HG03135 (cell line): ENCODE results near the gene PCGF1.

Experiments
- ATAC-seq: cut with Tn5 transposase; IDR thresholded peaks from one replicate; pipeline ENCODE4 v1.9.1; 2021; ENCODE audit warnings: mild to moderate bottlenecking, moderate library complexity; ENCODE audit not compliant: unreplicated experiment

PCGF1 gene

DNA sequence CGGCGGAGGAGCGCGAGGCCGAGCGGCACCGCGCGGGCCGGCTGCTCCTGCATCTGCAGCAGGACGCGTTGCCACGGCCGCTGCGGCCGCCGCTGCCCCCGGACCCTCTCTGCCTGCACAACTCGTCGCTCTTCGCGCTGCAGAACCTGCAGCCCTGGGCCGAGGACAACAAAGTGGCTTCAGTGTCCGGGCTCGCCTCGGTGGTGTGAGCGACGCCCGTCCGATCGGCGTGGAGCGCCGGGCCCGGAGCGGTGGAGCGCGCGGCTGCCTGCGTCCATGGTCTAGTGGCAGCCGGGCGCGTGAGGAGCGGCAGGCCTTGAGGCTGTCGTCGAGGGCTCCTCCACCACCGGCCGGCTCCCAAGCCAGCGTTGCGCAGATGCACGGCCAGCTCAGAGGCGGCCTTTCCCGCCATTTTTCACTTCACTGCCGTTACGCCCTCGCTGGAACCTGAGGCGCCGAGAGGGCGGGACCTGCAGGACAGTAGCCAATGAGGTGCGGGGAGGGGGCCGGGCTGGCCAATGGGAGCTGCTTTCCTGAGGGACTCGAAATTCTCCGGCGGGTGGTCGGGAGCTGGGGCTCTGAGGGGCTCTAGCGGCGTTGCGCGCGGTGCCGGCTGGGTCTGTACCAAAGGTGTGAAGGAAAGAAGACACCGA is 8.6 kb upstream of the PCGF1 start:
- ATAC-seq, result no peak

DNA sequence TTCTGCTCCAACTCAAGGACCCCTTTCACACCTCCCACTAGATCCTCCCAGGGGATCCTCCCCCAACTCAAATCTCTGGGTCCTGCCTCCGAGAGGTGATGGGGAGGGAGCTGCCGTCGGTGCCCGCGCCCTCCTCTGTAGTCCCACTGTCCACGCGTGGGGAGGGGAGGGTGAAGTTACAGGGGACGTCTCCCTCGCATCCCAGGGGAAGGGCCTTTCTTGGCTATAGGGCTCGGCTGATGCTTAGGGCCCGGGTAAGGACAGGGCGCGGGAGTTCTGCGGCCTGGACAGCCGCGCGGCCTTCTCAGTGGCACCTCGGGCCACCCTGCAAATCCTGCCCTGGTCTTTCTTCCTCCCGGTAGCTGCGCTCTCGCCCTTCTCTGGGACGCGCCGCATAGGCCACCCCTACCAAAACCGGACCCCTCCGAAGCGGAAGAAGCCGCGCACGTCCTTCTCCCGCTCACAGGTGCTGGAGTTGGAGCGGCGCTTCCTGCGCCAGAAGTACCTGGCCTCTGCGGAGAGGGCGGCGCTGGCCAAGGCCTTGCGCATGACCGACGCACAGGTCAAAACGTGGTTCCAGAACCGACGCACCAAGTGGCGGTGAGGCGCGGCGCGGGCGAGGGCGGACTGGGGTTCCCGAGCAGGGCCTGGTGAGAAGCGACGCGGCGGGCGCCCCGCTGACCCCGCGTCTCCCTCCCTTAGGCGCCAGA is 7.9 kb upstream of the PCGF1 start:
- ATAC-seq, result no peak

DNA sequence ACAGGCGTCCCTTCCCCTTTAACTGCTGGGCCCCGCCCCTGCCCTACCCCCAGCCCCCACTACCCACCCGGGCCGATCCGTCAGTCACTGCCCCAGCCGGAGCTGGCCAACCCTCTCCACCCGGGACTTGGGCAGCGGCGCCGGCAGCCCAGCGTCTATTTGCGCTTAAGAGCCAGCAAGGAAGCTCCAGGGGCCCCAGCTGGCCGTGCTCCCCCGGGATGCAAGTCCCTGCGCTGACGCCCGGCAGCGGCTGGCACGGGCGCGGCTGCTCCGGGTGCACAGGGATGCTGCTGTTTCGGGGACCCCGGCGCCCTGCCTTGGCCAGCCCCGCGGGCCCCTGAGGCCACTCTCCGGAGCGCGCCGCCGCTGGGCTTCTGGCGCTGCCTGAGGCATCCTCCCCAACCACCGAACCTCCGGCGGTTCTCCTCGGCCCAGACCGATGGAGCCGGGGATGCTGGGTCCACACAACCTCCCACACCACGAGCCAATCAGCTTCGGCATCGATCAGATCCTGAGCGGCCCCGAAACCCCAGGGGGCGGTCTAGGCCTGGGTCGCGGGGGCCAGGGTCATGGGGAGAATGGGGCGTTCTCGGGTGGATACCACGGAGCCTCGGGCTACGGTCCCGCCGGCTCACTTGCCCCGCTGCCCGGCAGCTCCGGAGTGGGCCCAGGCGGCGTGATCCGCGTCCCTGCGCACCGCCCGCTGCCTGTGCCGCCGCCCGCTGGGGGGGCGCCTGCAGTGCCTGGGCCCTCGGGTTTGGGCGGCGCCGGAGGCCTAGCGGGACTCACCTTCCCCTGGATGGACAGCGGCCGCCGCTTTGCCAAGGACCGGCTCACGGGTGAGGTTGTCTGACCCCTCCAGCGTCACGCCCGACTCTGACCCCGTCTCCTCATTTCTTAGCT is 7.1 kb upstream of the PCGF1 start, which contains the start of gene TLX2:
Gene TLX2 (plus strand): TSS at position 83 of the 903 bp plus-strand sequence. CDS start 357 bp downstream, at position 440.
- ATAC-seq, result no peak

DNA sequence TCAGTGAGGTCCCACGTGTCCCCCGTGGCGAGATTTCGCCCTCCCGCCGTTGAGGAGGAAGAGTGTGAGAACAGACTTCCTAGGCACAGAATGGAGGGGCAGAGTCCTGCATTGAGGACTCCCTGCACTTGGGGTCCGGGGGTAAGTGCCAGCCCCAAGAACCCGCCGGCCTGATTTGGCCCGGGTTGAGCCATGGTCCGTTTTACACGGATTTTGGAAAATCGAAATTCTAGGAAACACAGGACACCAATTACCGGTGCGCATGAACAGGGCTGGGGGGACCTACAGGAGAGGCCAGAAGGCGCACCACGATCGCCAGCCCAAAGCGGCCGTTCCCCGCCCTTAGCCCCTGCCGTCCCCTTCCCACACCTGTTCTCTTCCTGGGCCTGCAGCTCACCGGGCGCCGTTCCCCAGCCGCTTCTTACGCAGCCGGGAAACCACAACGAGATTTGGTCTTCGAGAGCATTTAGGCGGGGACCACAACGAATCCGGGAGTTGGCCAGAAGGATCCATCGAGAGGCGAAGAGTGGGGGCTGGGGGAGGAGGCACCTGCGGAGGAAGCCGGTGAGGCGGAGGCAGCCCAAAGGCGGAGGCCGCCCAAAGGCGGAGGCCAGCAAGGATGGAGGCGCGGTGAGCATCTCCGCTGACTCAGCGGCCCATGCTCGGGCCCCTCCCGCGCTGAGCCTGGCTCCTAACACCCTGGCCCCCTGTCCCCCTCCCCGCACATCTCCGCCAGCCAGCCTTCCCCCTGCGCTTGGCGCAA is 6.3 kb upstream of the PCGF1 start:
- no peak for ATAC-seq

DNA sequence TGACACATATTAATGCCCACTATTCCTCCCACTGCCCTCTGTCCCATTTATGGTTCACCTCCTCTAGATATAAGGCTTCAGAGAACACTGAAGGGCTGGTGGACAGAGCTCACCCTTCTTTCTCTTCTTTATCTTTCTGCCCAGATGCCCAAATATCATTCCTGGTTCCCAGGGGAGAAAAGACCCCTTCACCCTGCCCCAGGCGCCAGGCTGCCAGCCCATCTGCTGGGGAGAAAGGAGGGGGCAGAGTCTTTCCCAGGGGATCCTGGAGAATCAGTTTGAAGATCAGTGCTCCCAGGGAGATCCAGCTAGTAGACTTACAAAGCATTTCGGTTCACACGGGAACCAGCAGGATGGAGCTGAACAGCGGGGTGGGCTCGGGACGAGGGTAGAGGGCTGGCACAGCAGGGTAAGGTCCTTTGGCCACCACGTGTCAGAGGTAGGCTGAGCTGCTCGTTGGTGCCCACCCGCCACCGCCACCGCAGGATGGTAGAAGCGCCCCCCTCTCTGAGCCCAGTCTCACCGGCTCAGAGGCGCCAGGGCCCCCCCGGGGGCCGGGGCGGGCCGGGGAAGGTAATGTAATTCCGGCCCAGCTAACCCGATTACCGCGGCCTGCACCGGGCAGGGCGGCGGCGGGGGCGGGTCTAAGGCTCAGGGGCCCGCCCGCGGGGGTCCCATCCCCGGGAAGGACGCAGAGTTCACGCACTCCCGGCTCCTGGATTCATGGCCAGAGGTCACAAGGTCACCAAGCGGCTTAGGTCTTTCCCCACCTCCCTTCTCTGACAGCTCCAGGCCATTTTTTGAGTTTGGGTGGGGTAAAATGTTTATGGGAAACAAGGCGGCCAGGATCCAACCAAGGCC is 5.5 kb upstream of the PCGF1 start:
- no peak for ATAC-seq

DNA sequence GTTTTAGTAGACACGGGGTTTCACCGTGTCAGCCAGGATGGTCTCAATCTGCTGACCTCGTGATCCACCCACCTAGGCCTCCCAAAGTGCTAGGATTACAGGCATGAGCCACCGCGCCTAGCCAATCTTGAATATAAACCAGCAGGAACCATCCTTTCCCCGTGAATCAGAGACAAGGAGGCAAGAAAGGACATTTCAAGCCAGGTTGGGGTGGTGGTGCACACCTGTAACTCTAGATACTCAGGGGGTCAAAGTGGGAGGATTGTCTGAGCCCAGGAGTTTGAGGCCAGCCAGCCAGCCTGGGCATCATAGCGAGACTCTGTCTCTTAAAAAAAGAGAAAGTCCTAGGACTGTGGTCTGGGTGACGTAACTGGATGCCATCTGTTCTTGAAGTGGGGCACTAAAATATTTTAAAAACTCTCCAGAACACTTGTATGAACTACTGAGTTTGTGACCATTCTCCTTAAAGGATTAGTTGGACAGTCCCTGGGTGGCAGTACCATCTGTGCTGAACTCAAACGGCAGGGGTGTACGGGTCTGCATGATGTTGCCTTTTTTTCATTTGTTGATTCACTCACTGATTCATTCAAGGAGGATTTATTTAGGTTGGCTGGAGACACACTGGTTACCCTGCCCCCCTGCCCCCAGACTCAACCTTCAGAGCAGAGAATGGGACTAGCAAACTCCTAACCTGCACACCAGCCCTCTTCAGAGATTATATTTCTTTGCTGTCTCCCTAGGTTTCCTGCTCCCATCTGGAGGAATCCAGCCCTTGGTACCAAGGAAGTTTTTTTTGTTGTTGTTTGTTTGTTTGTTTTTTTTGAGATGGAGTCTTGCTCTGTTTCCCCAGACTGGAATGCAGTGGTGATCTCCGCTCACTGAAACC is 3.9 kb upstream of the PCGF1 start:
- ATAC-seq, result no peak

DNA sequence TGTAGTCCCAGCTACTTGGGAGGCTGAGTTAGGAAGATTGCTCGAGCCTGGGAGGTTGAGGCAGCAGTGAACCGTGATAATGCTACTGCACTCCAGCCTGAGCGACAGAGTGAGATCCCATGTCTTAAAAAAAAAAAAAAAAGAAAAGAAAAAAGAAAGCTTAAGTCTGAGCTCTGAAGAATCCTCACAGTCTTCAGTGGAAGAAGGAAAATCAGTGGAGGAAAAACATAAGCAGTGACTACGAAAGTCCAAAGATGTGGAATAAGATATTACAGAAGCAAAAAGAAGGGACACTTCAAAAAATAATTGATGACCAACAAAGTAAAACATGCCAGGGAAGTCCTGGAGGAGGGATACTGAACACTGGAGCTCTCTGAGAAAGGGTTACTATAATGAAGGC is 2.8 kb upstream of the PCGF1 start:
- no peak for ATAC-seq

DNA sequence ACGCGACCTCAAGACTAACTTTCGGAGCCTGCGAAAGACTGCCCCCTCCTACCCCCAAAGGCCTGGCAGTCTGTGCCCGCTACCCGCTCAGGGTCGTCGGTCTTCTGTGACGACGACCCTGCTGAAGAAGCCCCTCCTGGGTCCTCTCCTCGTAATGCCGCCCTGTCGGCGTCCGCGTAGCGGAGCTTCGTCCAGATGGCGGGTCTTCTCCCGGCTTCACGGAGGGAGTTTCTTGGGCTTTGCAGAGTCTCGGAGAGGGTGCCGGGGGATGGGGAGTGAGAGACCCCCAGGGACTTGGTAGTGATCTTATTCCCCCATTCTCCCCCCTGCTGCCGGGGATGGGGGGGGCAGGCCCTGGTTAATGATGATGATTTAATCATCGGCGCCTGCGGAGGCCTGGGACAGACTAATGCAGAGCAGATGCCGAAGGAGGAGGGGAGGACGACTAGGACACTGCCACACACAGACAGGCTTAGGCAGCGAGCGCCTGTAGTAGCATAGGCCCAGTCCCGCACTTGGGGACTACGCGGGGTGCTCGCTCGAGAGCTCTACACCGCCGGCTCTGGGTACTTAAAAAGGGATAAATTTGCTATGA is 528 bp upstream of the PCGF1 start:
- ATAC-seq, result peak; percentile 10

DNA sequence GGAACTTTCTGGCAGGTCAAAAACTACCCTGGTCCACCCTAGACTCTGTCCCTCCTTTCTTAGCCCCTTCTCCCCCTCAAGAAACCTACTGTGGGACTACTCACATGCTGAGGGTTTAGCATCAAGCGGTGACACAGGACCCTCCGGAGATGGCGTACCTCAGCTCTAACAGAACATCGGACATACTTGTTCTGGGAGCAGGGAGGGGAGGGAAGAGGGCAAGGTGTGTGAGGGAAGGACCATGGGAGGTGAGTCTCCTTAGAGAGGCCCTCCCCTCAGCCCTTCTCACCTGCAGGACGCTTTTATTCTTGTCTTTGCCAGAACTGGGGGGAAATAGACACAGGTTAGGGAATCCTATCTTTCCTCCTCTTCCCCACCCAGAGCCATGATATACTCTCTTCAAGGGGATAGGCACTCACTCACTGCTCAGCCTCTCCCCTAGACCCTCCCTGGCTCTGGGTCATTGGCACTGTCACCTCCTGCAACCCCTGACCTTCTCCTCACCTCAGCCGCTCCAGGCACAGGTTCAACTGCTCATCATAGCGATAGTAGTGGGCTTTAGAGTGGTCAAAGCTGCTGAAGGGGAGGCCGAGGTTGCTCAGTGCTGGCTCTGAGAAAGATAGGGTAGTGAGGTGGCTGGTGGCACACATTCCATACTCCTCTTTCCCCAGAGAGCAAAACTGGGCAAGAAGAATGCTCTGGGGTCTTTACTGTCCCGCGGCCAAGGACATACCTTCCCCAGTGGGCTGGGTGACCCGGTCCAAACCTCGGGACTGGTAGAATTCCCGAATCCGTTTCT is 1.8 kb downstream of the PCGF1 start:
- no peak for ATAC-seq

DNA sequence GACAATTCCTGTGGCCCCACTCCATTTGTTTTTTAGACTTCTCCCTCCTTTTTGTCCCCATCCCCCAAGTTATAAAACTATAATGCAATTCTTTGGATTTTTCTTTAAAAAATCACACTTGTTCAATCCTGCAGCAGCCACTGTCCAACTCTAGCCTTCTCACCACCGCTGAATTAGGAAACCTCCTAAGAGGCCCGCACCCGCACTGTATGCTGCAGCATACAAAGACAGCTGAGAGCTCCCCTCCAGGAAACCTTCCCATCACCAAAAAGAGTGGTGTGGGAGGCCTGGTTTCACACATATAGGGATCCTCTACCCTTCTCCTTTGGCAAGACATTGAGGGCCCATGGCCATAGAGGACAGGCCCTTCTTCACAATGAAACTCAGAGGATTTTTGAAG is 2.9 kb downstream of the PCGF1 start:
- ATAC-seq, result no peak

DNA sequence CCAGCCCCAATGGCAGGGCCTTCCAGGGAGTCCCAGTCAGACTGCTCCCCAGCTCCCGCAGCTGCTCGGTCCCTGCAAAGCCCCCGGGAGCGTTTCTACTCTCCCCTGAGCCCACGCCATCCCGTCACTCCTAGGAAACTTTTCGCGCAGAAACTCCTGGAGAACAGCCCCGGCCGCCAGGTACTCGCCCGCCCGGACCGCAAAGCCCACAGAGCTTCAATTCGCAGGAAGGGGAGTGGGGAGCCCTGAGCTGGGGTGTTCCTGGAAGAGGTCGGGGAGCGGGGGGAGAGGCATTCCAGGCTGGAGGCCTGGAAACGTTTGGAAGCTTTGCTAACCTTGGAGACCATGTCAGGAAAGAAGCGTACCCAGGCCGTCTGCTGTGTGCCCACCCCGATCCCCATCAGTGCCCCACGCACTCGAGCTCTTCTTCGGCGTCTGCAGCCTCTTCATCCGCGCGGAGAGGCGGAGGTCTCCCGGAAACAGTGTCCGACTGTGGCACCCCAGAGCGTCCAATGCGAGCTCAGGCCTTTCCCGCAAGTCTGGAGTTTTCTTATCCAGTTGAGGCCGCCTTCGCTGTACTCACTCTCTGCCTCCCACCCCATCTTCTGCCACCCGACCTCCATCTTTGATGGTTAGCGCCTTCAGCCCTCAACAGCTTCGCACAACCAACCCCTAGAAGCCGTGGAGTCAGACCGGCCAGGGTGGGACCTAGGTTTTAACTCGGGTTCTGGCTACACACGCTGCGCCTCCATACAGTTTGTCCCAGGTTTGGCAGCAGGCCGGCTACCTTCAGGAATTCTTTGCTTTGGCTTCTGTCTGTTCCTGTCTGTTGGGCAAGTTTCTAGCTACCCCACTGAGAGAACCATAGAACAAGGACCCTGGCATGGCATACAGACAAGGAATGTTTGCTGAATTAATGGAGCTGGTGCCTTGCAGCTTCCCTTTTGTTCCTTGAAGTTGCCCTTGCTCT is 3.7 kb downstream of the PCGF1 start:
- ATAC-seq, result no peak

DNA sequence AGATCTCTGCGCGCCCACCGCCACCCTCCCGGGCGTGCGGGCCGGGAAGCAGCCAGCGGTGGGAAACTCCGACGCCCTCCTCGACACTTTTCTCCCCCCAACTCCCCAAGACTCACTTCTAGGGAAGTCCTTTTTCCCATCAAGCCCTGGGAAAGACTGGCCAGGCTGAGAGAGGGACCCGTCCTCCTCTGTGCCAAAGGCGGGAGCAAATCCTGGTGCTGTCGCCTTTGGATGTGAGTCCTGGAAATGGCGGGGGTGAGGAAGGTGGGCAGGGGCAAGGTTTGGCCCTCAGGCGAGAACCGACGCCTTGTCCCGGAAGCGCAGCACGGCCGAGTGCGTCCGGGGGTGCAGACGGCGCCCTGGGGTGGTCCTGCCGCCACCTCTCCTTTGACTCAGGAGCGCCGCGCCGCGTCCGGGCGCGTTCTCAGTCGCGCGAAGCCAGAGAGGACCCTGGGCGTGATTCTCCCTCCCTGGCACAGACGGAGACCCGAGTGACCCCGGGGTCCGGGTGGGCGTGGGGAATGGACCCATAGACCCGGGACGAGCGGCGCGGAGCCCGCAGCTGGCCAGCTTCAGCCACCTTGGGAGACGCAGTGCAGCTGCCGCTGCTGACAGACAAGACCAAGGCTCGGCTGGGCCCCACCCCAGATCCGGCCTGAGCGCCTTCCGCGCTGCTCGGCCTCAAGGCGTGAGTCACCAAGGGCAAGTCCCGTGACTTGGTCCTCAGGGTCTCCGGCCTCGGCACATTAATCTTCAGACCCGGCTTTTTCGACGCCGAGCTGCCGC is 4.6 kb downstream of the PCGF1 start:
- ATAC-seq, result no peak

DNA sequence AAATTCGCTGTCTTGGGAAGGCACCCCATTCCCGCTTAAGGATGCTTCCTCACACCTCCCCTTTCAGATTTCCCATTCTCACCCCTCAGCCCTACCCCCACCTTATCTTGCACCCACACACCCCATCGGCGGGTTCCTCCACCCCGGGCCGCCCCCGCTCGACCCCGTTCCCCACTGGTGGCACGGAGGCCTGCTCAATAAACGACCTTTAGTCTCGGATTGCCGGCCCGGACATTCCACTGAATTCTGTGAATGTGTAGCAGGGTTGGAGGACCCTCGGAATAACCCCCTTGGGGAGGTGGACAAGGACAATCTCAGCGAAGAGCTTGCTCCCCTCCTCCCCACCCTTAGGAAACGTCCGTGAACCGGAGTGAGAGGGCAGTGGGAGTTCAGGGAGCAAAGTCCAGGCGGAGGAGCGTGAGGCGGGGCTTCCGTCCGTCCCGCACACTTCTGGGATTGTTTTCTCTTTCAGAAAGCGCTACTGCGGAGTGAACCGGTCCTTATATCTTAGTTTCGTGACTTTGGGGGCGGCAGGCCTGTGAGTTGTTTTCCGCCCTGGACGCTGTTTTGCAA is 5.3 kb downstream of the PCGF1 start:
- no peak for ATAC-seq

DNA sequence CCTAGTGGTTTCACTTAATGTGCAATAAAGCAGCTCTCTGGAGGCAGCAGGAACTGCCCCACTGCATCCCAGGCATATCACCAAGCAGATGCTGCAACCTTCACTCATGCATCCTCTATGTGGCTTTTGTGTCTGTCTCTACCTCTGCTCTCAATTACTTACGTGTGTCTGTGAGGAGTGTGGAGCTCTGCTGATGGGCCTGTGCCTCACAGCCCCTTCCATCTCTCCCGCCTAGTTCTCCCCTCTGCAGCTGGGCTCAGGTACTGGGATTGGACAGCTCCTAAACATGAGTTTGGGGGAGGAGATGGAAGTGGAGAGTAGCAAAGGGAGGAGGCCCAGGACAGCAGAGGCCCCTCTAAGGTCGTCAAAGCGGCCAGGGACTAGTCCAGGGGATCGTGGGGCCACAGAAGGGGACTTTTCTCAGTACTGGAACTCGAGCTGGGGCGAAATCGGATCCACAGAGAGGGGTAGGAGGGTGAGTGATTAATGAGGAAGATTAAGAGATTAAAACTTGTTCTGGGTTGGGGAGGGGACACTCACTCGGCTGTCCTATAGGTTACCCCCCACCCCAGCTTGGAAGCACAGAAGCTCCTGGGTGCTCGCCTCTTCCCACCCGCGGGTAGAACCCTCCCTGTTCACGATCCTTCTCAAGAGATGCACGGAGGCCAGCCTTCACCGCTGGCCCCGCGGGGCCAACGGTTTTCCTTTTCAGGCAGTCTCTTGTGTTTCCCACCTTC is 6.0 kb downstream of the PCGF1 start:
- no peak for ATAC-seq

DNA sequence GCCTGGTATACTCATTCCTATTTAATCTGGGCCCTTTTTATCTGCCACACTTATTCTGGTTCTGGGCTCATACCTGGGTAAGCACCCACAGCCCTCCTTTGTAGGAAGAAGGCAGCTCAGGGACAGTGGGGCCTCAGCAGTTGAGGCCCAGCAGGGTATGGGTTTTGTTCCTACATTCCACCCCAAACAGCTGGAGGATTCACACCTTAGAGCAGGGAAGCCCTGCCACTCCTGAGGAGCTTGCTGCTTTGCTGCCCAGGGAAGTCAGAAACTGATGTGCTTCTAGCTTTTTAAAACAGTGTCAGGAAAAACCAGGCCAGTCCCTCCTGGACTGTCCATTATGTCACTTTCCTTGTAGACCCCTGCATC is 6.9 kb downstream of the PCGF1 start:
- no peak for ATAC-seq
